Liver (tissue), 3 donors: ENCODE data around the gene RAD50.

Experiments used
- GABPA ChIP-seq, 2 donors: IDR thresholded peaks in 1 of 2; conservative IDR thresholded peaks in 1 of 2; 2 replicates each; pipeline ENCODE4 v1.6.1; 2016; ENCODE audit warnings: antibody characterized with exemption in 2 of 2, mild to moderate bottlenecking in 1 of 2, moderate library complexity in 1 of 2
- JUND ChIP-seq, 2 donors: IDR thresholded peaks; 2 replicates each; pipeline ENCODE4 v1.6.1; 2016; ENCODE audit warnings: antibody characterized with exemption in 2 of 2
- RAD21 ChIP-seq, 2 donors: IDR thresholded peaks; 2 replicates each; pipeline ENCODE4 v1.6.1; 2016; ENCODE audit warnings: antibody characterized with exemption in 2 of 2, mild to moderate bottlenecking in 2 of 2
- SP1 ChIP-seq: IDR thresholded peaks from 2 replicates; pipeline ENCODE4 v1.6.1; 2018; ENCODE audit warnings: antibody characterized with exemption, mild to moderate bottlenecking
- TAF1 ChIP-seq: conservative IDR thresholded peaks from 2 replicates; pipeline ENCODE4 v1.6.1; 2016; ENCODE audit warnings: antibody characterized with exemption, mild to moderate bottlenecking
- TF ChIP-seq, protein P1 (sequence below): fragments of 150-350 bp; IDR thresholded peaks from 2 replicates; pipeline ENCODE4 v1.5.1; 2017; ENCODE audit warnings: improper control_type of control experiment, low read depth, low read length; ENCODE audit not compliant: missing input control
- TF ChIP-seq, protein P2 (sequence below): IDR thresholded peaks from 2 replicates; pipeline ENCODE4 v1.6.1; 2016; ENCODE audit warnings: antibody characterized with exemption, mild to moderate bottlenecking
- TF ChIP-seq, protein P3 (sequence below): IDR thresholded peaks from 2 replicates; pipeline ENCODE4 v1.6.1; 2016; ENCODE audit warnings: antibody characterized with exemption
- TF ChIP-seq, protein P4 (sequence below): IDR thresholded peaks from 2 replicates; pipeline ENCODE4 v1.6.1; 2016; ENCODE audit warnings: antibody characterized with exemption
- TF ChIP-seq, protein P5 (sequence below): IDR thresholded peaks from 2 replicates; pipeline ENCODE4 v1.6.1; 2016; ENCODE audit warnings: antibody characterized with exemption
- donor health status: healthy.
- donor health status: healthy.

DNA sequence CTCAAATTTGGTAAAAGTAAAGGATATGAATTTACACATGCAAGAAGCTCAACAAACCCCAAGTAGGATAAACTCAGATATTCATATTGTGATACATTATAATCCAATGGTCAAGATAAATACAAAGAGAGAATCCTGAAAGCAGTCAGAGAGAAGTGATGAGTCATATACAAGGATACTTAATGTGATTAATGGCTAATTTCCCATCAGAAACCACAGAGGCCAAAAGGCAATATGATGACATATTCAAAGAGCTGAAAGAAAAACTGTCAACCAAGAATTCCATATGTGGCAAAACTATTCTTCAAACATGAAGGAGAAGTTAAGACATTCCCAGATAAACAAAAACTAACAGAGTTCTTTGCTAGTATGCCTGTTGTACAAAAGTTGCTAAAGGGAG lies 46.7 kb upstream of the RAD50 start:
- TF ChIP-seq SP1 (no peak), TAF1 (no peak), RAD21 (IDR thresholded peaks at IDR 0.05) (no peak), JUND (IDR thresholded peaks at IDR 0.05) (no peak), GABPA (IDR thresholded peaks at IDR 0.05 in 1 of 2, conservative IDR thresholded peaks at IDR 0.05 in 1 of 2) (no peak)
- TF ChIP-seq, protein P1, sequence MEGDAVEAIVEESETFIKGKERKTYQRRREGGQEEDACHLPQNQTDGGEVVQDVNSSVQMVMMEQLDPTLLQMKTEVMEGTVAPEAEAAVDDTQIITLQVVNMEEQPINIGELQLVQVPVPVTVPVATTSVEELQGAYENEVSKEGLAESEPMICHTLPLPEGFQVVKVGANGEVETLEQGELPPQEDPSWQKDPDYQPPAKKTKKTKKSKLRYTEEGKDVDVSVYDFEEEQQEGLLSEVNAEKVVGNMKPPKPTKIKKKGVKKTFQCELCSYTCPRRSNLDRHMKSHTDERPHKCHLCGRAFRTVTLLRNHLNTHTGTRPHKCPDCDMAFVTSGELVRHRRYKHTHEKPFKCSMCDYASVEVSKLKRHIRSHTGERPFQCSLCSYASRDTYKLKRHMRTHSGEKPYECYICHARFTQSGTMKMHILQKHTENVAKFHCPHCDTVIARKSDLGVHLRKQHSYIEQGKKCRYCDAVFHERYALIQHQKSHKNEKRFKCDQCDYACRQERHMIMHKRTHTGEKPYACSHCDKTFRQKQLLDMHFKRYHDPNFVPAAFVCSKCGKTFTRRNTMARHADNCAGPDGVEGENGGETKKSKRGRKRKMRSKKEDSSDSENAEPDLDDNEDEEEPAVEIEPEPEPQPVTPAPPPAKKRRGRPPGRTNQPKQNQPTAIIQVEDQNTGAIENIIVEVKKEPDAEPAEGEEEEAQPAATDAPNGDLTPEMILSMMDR: no peak
- TF ChIP-seq, protein P2, sequence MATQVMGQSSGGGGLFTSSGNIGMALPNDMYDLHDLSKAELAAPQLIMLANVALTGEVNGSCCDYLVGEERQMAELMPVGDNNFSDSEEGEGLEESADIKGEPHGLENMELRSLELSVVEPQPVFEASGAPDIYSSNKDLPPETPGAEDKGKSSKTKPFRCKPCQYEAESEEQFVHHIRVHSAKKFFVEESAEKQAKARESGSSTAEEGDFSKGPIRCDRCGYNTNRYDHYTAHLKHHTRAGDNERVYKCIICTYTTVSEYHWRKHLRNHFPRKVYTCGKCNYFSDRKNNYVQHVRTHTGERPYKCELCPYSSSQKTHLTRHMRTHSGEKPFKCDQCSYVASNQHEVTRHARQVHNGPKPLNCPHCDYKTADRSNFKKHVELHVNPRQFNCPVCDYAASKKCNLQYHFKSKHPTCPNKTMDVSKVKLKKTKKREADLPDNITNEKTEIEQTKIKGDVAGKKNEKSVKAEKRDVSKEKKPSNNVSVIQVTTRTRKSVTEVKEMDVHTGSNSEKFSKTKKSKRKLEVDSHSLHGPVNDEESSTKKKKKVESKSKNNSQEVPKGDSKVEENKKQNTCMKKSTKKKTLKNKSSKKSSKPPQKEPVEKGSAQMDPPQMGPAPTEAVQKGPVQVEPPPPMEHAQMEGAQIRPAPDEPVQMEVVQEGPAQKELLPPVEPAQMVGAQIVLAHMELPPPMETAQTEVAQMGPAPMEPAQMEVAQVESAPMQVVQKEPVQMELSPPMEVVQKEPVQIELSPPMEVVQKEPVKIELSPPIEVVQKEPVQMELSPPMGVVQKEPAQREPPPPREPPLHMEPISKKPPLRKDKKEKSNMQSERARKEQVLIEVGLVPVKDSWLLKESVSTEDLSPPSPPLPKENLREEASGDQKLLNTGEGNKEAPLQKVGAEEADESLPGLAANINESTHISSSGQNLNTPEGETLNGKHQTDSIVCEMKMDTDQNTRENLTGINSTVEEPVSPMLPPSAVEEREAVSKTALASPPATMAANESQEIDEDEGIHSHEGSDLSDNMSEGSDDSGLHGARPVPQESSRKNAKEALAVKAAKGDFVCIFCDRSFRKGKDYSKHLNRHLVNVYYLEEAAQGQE: no peak
- TF ChIP-seq, protein P3, sequence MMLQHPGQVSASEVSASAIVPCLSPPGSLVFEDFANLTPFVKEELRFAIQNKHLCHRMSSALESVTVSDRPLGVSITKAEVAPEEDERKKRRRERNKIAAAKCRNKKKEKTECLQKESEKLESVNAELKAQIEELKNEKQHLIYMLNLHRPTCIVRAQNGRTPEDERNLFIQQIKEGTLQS: no peak
- TF ChIP-seq, protein P4, sequence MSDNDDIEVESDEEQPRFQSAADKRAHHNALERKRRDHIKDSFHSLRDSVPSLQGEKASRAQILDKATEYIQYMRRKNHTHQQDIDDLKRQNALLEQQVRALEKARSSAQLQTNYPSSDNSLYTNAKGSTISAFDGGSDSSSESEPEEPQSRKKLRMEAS: no peak
- TF ChIP-seq, protein P5, sequence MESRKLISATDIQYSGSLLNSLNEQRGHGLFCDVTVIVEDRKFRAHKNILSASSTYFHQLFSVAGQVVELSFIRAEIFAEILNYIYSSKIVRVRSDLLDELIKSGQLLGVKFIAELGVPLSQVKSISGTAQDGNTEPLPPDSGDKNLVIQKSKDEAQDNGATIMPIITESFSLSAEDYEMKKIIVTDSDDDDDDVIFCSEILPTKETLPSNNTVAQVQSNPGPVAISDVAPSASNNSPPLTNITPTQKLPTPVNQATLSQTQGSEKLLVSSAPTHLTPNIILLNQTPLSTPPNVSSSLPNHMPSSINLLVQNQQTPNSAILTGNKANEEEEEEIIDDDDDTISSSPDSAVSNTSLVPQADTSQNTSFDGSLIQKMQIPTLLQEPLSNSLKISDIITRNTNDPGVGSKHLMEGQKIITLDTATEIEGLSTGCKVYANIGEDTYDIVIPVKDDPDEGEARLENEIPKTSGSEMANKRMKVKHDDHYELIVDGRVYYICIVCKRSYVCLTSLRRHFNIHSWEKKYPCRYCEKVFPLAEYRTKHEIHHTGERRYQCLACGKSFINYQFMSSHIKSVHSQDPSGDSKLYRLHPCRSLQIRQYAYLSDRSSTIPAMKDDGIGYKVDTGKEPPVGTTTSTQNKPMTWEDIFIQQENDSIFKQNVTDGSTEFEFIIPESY: no peak
